HepG2 (cell line): ENCODE data around the gene NFE2.

ENCODE experiments used
- CHCHD3 ChIP-seq: sonication (generic); formaldehyde crosslinking; IDR thresholded peaks from 2 replicates; pipeline ENCODE4 v1.8.0; 2022; ENCODE audit warnings: mild to moderate bottlenecking, missing genetic modification reagents, moderate library complexity
- MAF1 ChIP-seq: sonication (generic); formaldehyde crosslinking; IDR thresholded peaks from 2 replicates; pipeline ENCODE4 v1.5.0; 2020; ENCODE audit warnings: missing genetic modification reagents, borderline replicate concordance
- YY1 ChIP-seq: IDR thresholded peaks from 2 replicates; pipeline ENCODE4 v1.6.1; 2011; ENCODE audit warnings: low read length, low read depth, moderate library complexity, mild to moderate bottlenecking; ENCODE audit not compliant: insufficient read depth, insufficient replicate concordance
- ZNF530 ChIP-seq: sonication (generic); formaldehyde crosslinking; IDR thresholded peaks from 2 replicates; pipeline ENCODE4 v1.5.0; 2020; ENCODE audit warnings: low read depth, mild to moderate bottlenecking, missing genetic modification reagents
- TF ChIP-seq, protein P1 (sequence below): sonication (generic); formaldehyde crosslinking; IDR thresholded peaks from 2 replicates; pipeline ENCODE4 v1.4.0; 2020; ENCODE audit warnings: mild to moderate bottlenecking, missing genetic modification reagents

DNA sequence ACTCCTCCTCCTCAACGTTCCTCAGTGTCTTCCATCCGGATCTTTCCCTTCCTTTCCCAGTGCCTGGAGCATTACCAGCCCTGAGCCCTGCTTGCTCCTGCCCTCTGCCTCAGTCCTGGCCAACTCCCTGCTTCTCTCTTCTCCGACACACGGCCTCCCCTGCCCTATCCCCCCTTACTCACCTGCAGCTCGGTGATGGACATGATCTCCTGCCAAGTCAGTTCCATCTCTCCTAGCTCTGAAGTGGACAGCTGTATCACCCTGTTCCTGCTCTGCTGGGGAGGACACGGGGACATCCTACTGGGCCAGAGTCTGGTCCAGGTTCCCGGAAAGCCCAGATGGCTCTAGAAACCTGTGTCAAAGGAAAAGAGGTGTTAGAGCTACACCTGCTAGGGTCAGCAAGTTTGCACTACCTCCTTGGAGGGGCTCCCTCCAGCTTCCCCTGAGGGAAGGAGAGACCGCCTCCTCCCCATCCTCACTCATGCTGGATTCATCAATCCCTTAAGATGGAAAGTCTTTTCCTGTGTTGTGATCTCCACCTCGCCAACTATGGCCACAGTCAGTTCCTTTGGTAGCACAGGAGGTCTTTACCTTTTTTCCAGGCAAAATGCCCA, 5.8 kb downstream of the NFE2 start:
- TF ChIP-seq CHCHD3 (CRISPR knock-in tag) (no peak), ZNF530 (CRISPR knock-in tag) (no peak), MAF1 (CRISPR knock-in tag) (no peak), YY1 (no peak)
- TF ChIP-seq, protein P1, sequence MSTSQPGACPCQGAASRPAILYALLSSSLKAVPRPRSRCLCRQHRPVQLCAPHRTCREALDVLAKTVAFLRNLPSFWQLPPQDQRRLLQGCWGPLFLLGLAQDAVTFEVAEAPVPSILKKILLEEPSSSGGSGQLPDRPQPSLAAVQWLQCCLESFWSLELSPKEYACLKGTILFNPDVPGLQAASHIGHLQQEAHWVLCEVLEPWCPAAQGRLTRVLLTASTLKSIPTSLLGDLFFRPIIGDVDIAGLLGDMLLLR (CRISPR knock-in tag) = no peak
